ENCODE data around the gene TGFB1.

DNA sequence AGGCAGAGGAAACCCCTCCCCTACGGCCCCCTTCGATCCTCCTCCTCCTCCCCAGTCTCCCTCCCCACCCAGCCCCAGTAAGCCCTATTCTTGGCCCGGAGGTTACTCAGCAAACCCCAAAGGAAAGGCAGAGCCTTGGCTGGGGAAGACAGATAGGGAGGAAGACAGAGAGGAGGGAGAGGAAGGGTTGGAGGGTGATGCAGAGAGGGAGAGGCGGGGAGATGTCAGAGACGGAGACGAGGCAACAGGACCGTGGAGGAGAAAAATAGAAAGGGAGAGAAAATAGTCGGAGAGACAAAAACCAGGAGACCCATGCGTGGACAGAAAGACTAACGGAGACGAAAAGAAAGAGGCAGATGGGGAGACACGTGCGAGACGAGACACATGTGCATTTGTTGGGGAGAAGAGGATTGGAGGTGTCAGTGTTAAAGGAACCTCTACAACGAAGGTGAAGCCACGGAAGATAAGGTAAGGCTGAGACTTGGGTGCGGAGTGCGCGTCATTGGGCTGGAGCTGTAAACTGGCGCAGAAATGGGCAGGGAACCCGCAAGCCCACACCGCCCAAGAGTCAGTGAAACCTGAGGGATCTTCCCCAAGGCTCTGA, 2.9 kb downstream of the TGFB1 start:
- TF ChIP-seq, protein P1, sequence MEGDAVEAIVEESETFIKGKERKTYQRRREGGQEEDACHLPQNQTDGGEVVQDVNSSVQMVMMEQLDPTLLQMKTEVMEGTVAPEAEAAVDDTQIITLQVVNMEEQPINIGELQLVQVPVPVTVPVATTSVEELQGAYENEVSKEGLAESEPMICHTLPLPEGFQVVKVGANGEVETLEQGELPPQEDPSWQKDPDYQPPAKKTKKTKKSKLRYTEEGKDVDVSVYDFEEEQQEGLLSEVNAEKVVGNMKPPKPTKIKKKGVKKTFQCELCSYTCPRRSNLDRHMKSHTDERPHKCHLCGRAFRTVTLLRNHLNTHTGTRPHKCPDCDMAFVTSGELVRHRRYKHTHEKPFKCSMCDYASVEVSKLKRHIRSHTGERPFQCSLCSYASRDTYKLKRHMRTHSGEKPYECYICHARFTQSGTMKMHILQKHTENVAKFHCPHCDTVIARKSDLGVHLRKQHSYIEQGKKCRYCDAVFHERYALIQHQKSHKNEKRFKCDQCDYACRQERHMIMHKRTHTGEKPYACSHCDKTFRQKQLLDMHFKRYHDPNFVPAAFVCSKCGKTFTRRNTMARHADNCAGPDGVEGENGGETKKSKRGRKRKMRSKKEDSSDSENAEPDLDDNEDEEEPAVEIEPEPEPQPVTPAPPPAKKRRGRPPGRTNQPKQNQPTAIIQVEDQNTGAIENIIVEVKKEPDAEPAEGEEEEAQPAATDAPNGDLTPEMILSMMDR (IDR thresholded peaks at IDR 0.05), result no peak
- no peak for TF ChIP-seq POLR2A (IDR thresholded peaks at IDR 0.05)
- TF ChIP-seq POLR2AphosphoS5 (IDR thresholded peaks at IDR 0.05), result no peak
